Forelimb muscle (tissue), 1 donor: ENCODE results near the gene WWOX. TPM values are rescaled to one million over a fixed set of nuclear protein-coding genes. Genes with fewer than 3 reads are reported as not detected.
A peak's percentile ranks its signal among the peaks of the same experiment; 100 is the strongest.
"Not testable (repeated sequence)": the region's sequence is repeated elsewhere in the genome, so short reads cannot be mapped to it uniquely, and the experiment has no call there.

Experiments used
- DNase-seq: peaks from one replicate; pipeline ENCODE4 v3.0.0-alpha.2; 2013; ENCODE audit warnings: low read depth
- polyA plus RNA-seq: library from polyadenylated mRNA; unstranded; fragments of 120-200 nt; gene quantifications from one replicate; pipeline ENCODE4 v1.2.1, GENCODE V29; 2013; ENCODE audit not compliant: insufficient read length

Gene WWOX
- polyA plus RNA-seq, 1 donor = 11.9 TPM

GRCh38 chr16:78500659-78501270, 401.3 kb downstream of the WWOX start:
- no peak for DNase-seq

- DNase-seq = no peak
Measured at GRCh38 chr16:78501744-78502143, 402.3 kb downstream of the WWOX start.

DNA sequence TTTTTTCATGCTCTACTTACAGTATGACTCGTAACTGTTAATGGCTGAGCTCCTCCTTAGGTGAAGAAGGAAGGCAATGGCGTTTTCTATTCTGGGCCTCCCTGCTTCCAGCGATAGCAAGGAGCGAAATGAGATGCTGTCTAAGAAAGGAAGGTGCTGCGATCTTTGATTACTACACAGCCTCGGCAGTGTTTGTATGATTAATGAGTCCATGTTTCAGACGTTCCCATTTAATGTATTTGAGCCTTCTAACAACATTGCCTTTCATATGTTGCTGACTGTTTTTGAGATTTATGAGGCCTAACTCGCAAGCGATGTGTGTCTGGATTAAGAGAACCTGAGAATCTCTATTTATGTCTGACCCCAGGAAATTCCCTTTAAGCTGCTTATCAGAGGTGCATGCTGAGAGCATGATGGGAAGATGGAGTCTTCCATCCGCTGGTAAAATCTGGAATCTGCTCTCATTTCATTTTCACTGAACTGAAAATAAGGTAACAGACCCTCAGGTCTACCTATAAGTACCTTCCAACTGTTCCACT, 403.4 kb downstream of the WWOX start:
- no peak for DNase-seq

DNA sequence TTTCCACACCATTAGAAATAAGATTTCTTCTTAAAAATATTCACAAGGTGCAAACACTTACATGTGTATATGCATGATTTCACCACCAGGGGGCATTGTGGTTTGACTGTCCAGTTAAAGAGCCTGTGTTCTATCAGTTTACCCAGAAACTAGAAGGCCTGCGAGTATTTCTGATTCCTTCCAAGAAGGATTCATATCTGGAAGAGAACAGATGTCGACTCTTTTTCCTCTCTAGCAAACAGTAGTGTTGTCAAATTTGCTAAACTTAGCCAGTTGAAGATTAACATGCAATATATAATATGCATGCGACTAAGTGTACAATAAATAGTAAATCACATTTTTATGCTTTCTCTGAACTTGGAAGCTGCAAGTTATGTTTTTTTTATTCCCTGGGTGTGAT, 404.1 kb downstream of the WWOX start:
- DNase-seq = peak; percentile 78

DNA sequence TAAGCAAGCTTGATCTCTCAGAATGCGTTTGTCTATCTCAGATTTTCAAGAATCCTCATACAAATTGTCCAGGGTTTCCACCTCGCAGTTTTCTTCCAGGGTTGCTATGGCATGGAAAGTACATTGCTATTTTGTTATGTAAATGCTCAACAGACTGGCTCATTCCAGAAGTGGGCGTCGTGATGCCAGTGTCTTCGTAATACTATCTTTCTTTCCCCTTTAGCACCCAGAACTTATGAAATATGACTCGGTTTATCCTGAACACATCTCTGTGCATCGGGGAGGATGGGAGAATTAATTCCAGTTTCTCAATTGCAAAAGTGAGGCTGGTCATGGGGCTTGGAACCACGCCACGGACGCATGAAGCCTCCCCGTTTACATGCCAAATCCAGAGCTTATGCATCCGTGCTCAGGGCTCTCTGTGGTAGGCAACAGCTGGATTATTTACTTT, 405.0 kb downstream of the WWOX start:
- no peak for DNase-seq

- DNase-seq = peak; percentile 41
Measured at GRCh38 chr16:78505036-78505435, 405.6 kb downstream of the WWOX start.

DNA sequence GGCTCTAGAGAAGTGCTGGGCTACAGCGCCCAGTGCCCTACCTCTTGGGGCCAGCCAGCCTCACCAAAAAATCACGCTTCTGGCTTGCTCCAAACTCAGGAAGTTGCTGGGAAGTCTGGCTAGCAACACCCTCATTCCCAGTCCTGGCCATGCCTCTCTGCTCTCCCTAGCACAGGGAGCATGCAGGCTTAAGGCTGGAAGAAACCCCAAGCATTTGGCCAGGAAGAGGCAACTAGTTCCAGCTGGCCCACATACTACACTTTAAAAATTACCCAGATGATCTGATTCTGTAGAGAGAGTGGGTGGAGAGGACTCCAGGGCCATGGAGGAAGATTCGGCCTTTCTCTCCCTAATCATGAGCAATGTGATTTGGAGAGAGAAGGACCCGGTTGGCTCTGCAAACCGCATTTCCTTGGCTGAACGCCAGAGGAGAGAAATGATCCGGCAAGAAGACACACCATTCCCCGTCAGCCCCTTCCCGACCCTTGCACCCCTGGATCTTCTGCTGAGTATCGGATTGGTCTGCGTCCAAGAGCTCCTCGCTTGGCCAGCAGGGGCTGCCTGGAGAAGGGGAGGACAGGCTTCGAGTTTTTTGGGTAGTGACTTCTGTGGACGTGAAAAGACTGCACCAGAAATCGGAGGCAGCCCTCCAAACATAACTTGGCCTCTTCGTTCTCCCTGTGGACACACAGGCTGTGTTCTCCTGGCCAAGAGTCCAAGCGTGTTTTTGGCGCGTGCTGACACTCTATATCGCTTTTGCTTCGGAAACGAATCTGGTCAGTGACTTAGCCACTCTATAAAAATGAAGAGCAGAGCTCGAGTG, 406.3 kb downstream of the WWOX start:
- DNase-seq = peak; percentile 93

GRCh38 chr16:78506367-78507193, 407.1 kb downstream of the WWOX start:
- no peak for DNase-seq

- no peak for DNase-seq
Measured at GRCh38 chr16:78507576-78507975, 408.1 kb downstream of the WWOX start.

GRCh38 chr16:78509965-78510364, 410.5 kb downstream of the WWOX start:
- no peak for DNase-seq

DNA sequence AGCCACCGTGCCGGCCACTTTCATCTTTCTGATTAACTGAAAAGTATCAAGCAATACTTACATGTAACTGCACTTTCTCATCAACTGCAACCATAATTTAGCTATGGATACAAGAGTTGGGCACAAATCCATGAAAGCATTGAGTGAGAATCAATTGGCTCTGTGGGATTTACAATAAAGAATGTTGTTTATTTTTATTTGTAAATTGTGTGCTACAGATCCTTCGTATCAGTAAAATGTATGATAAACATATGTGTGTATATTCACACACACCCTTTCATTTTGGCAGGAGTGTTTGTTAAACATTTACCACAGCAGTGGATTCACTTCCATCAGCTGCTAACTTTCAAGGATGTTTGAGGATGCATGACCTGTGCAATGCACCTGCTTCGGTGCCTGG, 411.0 kb downstream of the WWOX start:
- no peak for DNase-seq

GRCh38 chr16:78513838-78514237, 414.4 kb downstream of the WWOX start:
- DNase-seq = no peak

GRCh38 chr16:78514888-78515287, 415.4 kb downstream of the WWOX start:
- not testable (repeated sequence) for DNase-seq

DNA sequence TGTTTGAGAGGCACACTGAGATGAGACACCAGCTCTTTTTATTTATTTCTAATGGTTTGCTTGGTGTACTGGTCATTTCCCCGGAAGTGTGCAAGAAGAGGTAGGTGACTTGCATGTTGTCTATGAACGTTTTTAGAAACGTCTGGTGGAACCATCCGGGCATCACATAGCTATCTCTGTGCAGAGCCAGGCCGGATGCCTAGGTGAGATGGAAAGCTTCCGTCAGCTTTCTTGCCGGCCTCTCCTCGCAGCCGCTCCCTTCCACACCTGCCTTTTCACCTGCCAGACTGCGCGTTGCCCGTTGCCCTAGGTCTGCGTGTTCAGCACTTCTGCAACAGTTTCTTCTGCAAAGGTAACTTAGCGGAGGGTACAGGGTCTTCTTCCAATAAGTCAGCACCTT, 416.0 kb downstream of the WWOX start:
- DNase-seq = no peak

- DNase-seq = no peak
Measured at GRCh38 chr16:78516006-78516736, 416.7 kb downstream of the WWOX start.

DNA sequence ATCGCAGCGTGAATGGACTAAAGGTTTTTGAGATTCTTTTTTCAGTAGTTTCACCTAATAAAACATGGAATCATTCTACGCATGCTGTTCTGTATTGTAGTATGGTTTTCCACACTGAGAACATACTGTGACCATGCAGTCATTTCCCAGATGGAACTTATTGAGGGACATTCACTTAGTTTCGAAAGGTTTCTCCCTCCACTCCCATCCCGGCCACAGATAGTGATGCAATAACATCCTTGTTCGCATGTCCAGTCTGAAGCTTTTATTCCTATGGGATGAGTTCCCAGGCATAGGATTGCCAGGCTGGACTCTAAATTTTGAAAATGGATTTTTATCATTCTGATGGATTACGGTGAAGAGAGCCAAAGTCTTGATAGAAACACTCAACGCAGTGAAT, 420.4 kb downstream of the WWOX start:
- no peak for DNase-seq

- no peak for DNase-seq
Measured at GRCh38 chr16:78520470-78520869, 421.0 kb downstream of the WWOX start.

DNA sequence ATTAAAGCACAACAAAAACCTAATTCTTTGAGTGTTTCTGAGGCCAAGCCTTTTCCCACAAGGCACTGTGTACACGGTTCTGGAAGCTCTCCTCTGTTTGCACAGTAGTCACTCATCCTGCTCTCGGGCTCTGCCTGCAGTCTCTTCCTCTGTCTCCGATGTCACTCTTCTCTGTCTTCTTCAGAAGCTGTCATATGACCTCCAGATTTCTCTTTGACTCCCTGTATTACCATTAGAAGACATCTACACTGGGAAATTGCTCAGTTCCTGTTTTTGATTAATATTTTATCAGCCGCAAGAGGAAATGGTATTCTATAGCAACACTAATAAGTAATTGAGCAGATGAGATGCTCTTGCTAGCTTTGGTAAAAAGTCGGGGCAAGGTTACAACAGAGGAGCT, 422.9 kb downstream of the WWOX start:
- DNase-seq = no peak

DNA sequence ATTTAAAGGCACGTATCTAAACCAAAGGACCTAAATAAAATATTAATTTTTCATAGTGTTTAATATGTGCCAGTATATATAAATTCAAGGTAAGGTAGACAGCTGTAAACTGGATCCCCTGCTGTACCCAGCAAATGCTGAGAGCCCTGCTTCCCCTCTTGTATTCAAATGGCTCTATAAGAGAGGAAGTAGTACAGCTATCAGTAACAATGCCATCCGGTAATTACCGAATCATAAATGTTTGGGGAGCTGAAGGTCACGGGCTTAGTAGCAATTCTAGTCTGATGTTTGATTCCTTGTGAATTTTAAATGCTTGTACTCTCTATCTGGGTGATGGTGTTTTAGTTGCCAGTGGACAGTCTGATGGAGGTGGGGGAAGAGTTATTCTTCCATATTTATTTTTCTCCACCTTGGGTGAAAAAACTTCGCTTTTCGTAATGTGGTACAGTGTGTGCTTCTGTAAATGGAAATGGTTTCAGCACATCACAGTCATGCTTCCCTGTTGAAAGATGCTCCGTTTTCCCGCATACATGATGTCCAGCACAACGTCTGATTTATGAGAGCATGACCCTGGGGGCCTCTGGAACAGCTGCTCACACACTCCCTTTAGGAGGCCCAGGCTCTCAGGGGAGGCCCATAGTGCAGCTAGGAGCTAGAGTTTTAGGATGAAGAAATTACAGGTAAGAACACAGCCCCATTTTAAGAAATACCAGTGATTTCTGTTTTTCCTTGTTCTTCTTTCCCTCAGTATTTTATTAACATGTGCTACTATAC, 423.9 kb downstream of the WWOX start:
- DNase-seq = no peak

DNA sequence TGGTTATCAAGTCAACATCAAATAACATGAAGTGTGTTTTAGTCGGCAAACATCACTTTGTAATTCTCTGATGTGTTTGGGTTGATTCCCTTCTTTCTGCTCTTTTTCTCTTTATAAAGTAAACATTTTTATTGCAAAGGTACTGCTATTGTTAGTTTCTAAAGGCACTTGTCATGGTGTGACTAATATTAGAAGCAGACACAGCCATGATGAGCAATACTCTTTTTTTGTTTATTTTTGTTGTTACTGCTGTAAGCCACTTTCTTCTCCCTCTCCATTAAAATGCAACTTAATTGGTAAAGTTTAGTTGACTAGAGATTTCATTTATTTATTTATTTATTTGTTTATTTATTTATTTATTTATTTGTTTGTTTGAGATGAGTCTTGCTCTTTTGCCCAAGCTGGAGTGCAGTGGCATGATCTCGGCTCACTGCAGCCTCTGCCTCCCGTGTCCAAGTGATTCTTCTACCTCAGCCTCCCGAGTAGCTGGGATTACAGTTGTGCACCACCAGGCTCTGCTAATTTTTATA, 424.7 kb downstream of the WWOX start:
- no peak for DNase-seq
